HG03378 (cell line): ENCODE results near the gene ATF4.
"Not testable (repeated sequence)": the region's sequence is repeated elsewhere in the genome, so short reads cannot be mapped to it uniquely, and the experiment has no call there.

Experiments
- ATAC-seq: cut with Tn5 transposase; IDR thresholded peaks from one replicate; pipeline ENCODE4 v1.9.1; 2021; ENCODE audit warnings: mild to moderate bottlenecking, moderate library complexity; ENCODE audit not compliant: unreplicated experiment

ATF4 gene

DNA sequence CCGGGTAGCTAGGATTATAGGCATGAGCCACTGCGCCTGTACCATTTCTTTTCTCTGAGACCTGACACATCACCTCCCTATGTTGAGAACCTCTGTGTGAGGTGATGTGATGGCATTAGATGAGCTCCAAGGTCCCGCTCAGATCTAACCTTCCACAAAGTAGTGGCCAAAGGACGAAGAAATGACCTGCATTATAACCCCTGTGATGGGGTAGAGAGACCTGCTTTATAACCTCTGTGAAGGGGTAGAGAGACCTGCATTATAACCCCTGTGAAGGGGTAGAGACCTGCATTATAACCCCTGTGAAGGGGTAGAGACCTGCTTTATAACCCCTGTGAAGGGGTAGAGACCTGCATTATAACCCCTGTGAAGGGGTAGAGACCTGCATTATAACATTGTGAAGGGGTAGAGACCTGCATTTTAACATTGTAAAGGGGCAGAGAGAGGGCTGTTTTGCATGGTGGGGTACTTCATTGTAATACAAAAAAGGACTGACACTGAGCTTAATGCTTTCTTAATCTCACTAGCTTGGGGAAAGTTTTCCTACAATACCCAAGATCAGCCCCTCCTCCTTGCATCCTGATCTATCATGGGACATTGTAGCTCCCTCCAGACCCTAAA, 9.7 kb upstream of the ATF4 start:
- no peak for ATAC-seq

DNA sequence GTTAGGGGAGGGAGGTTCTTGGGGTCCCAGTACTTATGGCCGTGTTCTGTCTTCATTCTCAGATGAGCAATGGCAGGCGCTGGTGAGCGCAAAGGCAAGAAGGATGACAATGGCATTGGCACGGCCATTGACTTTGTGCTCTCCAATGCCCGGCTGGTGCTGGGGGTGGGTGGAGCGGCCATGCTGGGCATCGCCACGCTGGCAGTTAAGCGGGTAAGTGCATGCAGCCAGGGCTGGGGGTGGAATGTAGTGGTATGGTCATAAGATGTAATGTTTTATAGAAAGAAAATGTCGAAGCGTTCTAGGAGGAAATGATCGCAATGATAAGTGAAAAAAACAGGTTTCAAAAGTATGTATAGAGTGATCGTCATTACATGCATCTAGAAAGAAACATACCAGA, 9.1 kb upstream of the ATF4 start:
- no peak for ATAC-seq

- no peak for ATAC-seq
Observed at GRCh38 chr22:39512026-39512425, 8.3 kb upstream of the ATF4 start.

DNA sequence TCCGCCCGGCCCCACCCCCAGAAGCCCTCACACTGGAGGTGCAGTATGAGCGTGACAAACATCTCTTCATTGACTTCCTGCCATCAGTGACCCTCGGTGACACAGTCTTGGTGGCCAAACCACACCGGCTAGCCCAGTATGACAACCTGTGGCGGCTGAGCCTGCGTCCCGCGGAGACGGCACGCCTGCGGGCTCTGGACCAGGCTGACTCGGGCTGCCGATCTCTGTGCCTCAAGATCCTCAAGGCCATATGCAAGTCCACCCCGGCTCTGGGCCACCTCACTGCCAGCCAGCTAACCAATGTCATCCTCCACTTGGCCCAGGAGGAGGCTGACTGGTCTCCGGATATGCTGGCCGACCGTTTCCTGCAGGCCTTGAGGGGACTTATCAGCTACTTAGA, 6.6 kb upstream of the ATF4 start:
- ATAC-seq = no peak

- no peak for ATAC-seq
Observed at GRCh38 chr22:39514373-39514973, 5.9 kb upstream of the ATF4 start.

- ATAC-seq = no peak
Observed at GRCh38 chr22:39515266-39516050, 4.9 kb upstream of the ATF4 start.

DNA sequence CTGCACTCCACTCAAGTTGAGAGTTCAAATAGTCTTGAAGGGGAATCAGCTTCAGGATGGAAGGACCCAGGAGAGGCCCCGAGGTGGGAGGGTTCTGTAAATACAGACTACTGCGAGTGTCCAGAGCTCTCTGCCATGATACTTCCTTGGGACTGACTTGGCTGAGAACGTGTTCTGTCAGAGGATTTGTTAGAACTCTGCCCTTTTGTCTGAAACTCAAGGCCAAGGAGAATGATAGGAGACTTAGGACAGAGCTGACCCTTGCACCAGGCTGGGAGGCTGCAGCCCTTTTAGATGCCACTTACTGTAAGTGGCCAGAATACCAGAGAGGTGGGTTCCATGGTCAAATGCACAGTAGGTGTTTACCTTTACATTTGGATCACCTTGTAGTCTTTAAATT, 2.9 kb upstream of the ATF4 start:
- no peak for ATAC-seq

GRCh38 chr22:39518144-39518786, 2.1 kb upstream of the ATF4 start:
- no peak for ATAC-seq

DNA sequence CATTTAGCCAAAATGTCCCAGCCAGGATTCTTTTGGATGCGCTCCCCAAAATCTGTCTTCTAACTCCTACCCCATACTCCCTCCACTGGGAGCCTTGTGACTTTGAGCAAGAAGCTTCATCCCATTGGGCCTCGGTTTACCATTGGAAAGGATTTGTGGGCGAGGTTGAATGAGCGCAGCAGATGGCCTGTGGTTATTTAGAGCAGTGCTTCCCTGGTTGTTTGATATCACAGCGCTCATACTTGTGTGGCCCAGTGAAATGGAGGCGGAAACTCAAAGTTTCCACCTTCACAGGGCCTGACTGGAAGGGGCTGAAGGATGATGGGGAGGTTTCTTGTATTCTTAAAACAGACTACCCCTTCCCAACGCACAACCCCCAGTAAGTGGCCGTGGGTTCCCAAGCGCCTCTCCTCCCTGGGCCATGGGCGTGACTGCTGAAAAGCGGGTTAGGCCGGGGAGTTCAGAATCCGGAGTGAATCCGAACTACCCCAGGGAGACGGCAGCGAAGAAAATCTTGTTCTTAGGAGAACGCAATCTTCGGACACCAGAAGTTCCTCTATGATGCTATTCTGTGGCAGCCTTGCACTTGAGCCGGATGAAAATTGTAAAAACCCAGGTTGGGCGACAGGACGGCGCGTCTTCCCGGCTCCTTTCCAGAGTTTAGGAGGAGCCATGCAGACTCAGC, 1.2 kb upstream of the ATF4 start:
- peak; percentile 8 for ATAC-seq

- peak; percentile 65 for ATAC-seq
Observed at GRCh38 chr22:39519681-39520225, 609 bp upstream of the ATF4 start.

GRCh38 chr22:39521106-39521885, 934 bp downstream of the ATF4 start:
- not testable (repeated sequence) for ATAC-seq

DNA sequence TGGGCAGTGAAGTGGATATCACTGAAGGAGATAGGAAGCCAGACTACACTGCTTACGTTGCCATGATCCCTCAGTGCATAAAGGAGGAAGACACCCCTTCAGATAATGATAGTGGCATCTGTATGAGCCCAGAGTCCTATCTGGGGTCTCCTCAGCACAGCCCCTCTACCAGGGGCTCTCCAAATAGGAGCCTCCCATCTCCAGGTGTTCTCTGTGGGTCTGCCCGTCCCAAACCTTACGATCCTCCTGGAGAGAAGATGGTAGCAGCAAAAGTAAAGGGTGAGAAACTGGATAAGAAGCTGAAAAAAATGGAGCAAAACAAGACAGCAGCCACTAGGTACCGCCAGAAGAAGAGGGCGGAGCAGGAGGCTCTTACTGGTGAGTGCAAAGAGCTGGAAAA, 1.7 kb downstream of the ATF4 start:
- ATAC-seq = not testable (repeated sequence)

DNA sequence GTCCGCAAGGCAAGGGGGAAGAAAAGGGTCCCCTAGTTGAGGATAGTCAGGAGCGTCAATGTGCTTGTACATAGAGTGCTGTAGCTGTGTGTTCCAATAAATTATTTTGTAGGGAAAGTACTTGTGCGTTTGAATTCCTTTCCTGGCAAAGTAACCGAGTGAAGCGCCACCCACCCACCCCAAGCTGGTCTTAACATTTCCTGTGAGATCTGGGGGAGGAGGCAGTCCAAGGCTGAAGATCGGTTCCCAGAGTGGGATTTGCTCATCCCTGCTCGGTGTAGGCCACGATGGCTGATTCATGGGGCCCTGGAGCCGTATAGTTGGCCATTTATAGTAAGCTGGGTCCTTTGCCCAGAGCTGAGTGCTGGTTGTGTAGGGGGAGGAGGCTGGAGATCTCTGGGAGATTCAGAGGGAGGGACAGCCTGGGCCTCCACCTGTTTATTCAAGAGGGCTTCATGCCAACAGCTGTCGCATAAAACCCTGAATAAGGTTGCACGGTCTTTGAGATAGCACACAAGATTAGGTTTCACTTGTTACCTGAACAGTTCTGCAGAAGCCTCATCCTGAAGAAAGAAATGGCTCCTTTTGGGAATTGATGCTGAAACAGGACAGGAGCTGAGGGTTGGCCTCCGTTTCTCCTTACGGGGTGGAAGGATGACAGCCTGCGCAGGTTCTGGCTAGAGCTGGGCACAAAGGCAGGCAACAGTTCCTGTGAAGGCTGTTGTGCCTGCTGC, 2.4 kb downstream of the ATF4 start:
- ATAC-seq = no peak

DNA sequence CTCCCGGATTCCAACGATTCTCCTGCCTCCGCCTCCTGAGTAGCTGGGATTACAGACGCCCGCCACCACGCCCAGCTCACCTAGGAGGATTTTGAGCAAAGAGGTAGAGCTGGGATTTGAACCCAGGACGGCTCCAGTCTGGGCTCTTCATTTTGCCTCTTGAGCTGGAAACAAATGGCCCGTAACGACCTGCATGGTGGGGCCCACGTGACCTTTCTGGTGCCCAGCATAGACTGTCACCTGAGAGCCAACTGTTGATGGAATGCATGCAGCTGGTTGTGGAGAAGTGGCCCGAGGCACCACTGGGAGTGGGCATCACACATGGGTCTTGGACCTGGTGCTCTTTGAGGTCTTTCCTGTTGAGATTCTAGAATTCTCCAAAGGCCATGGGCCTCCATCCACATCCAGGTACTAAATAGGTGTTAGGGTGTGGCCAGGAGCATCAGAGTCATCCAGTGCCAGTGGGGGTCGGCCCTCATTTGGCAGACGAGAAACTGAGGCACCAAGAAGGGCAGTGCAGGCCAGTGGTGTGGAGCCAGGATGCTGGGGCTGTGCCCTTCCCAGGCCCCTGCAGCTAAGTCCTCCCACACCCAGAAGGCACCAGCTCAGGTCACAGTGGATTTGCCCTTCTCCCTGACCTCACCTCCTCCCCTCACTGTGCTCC, 3.9 kb downstream of the ATF4 start:
- no peak for ATAC-seq

DNA sequence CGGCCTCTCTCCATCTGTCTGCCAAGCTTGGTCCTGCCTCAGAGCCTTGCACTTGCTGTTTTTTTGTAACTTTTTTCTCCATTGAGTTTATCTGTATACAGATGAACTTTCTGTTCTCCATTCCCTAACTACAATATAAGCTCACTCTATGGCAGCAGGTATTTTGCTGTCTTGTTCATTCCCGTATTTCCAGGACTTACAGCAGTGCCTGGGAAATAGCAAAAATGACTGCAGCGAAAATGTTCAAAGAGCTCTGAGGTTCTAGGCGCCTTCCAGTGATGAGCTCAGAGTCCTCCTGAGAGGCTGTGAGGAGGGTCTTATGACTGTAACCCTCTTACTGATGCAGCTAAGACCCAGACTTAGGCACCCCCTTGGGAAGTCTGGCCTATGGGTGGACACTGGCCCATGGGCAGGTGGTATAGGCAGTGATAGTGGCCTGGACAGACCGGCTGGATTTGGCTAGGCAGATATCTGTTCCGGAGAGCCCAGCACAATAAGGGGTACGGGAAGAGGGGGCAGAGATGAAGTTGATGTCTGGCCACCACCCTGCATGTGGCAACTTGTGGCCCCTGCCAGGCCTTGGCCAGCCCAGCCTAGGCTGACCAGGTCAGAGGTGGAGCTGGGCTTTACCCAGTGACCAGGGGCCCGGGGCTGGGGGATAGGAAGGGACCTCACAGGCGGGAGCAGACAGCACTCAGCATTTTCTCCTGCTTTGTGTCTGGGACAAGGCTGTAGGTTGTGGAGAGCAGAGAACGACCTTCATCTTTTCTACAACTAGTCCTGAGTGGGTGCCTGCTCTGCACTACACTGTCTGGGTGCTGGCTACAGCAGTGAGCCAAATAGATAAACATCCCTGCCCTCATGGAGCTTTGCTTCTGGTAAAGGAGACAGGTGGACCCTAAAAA, 4.6 kb downstream of the ATF4 start:
- ATAC-seq = no peak

GRCh38 chr22:39525658-39525975, 5.3 kb downstream of the ATF4 start:
- ATAC-seq = no peak

- no peak for ATAC-seq
Observed at GRCh38 chr22:39526736-39527171, 6.4 kb downstream of the ATF4 start.

GRCh38 chr22:39527481-39527961, 7.2 kb downstream of the ATF4 start:
- no peak for ATAC-seq
